T-cell (primary cell): ENCODE data around the gene LINC00237. TPM values are rescaled to one million over a fixed set of nuclear protein-coding genes. Genes with fewer than 3 reads are reported as not detected.

Experiments used
- ATAC-seq, 4 experiments: fragments of 200-7000 bp in 3 of 4; fragments of 150-1000 bp in 1 of 4; cut with Tn5 transposase; replicated peaks in 1 of 4; 1 replicate in 3 of 4; 2 replicates in 1 of 4; pipeline ENCODE4 v1.10.0; 2021; ENCODE audit warnings: moderate library complexity in 3 of 4, mild to moderate bottlenecking in 2 of 4, moderate number of reproducible peaks in 1 of 4
- CTCF ChIA-PET, 2 donors: fragments of 300-600 bp; sonication (Branson Sonifier 250); formaldehyde crosslinking; loops; one replicate each; lab custom pipeline; 2022; ENCODE audit warnings: antibody characterized with exemption in 2 of 2; lab: Charles Lee
- POLR2A ChIA-PET, 2 donors: fragments of 300-600 bp; sonication (Branson Sonifier 250); formaldehyde crosslinking; loops; one replicate each; lab custom pipeline; 2022; ENCODE audit warnings: antibody characterized with exemption in 2 of 2; lab: Charles Lee
- DNase-seq, 35 experiments: peaks; one replicate each; pipeline versions ENCODE4 v3.0.0 to v3.0.0-alpha.2; 2013 to 2023
- H3K27ac ChIP-seq: one replicate; pipeline ENCODE4 v1.5.1; 2013; ENCODE audit warnings: low read length
- H3K27me3 ChIP-seq, 2 experiments: replicated peaks in 1 of 2; 1 replicate in 1 of 2; 2 replicates in 1 of 2; pipeline versions ENCODE4 v1.6.1 to v1.7.0; 2013; ENCODE audit warnings: low read length in 1 of 2, mixed read lengths in 1 of 2; ENCODE audit not compliant: control insufficient read depth in 2 of 2, insufficient read depth in 2 of 2; ENCODE audit errors: extremely low read depth in 1 of 2
- H3K36me3 ChIP-seq, 2 donors: 1 replicate in 1 of 2; 2 replicates in 1 of 2; pipeline versions ENCODE4 v1.6.1 to v1.7.0; 2013; ENCODE audit warnings: low read length in 1 of 2; ENCODE audit not compliant: control insufficient read depth in 2 of 2, insufficient read depth in 1 of 2; ENCODE audit errors: extremely low read depth in 1 of 2
- H3K4me1 ChIP-seq, 2 experiments: 1 replicate in 1 of 2; 2 replicates in 1 of 2; pipeline versions ENCODE4 v1.6.1 to v1.7.0; 2013; ENCODE audit warnings: low read length in 2 of 2, mixed read lengths in 1 of 2; ENCODE audit not compliant: insufficient read depth in 2 of 2, control insufficient read depth in 1 of 2; ENCODE audit errors: extremely low read depth in 1 of 2
- H3K4me3 ChIP-seq, 2 donors: 1 replicate in 1 of 2; 2 replicates in 1 of 2; pipeline versions ENCODE4 v1.5.1 to v1.7.0; 2013; ENCODE audit warnings: mild to moderate bottlenecking in 2 of 2, low read length in 1 of 2, moderate library complexity in 1 of 2; ENCODE audit not compliant: control insufficient read depth in 1 of 2; ENCODE audit errors: extremely low read depth in 1 of 2
- H3K9me3 ChIP-seq: 2 replicates; pipeline ENCODE4 v1.7.0; 2013
- H3K27ac Mint-ChIP-seq, 2 donors: one replicate each; pipeline ENCODE4 v1.8.0; 2020 to 2021; ENCODE audit warnings: mild to moderate bottlenecking in 2 of 2, mixed read lengths in 2 of 2
- H3K27me3 Mint-ChIP-seq, 2 donors: one replicate each; pipeline ENCODE4 v1.8.0; 2021 to 2022; ENCODE audit warnings: mixed read lengths in 2 of 2
- H3K36me3 Mint-ChIP-seq: one replicate; pipeline ENCODE4 v1.8.0; 2021; ENCODE audit warnings: mixed read lengths
- H3K4me1 Mint-ChIP-seq, 3 donors: one replicate each; pipeline ENCODE4 v1.8.0; 2020 to 2022; ENCODE audit warnings: mixed read lengths in 3 of 3, mild to moderate bottlenecking in 1 of 3
- H3K4me3 Mint-ChIP-seq, 3 donors: one replicate each; pipeline ENCODE4 v1.8.0; 2020 to 2022; ENCODE audit warnings: mild to moderate bottlenecking in 3 of 3, mixed read lengths in 3 of 3, moderate library complexity in 3 of 3
- H3K9me3 Mint-ChIP-seq, 3 donors: one replicate each; pipeline ENCODE4 v1.8.0; 2020 to 2022; ENCODE audit warnings: mixed read lengths in 3 of 3
- WGBS: methylation state at CpG from one replicate; pipeline ENCODE4 v1.1.5; 2013; ENCODE audit warnings: missing lambda C conversion rate; ENCODE audit not compliant: insufficient coverage; 5-methylcytosine and 5-hydroxymethylcytosine counted together
- total RNA-seq, 35 experiments: library from RNA in 6 of 35; stranded (reverse) in 6 of 35; fragments of 120-200 nt in 1 of 35; gene quantifications; one replicate each; pipeline versions ENCODE4 v1.2.1 to v1.2.4 and lab custom pipeline; 2013 to 2026

The LINC00237 gene
- total RNA-seq, 5 donors from 2014 or later (not counting 1 experiment from before 2014, with no cell fraction given) = not detected

- CTCF ChIA-PET = interaction anchor here in 1 of 2 donors (1.2 kb wide), 1 partner anchor 70 kb away, joined by 6 read pairs; no protein-coding TSS in a partner anchor
- POLR2A ChIA-PET = no interaction called here
- no peaks in the 10 kb centered on the region for H3K4me1 ChIP-seq
- Mint-ChIP-seq H3K27me3 (peaks cover 34 to 50% of the 10 kb centered on the region in 2 donors), H3K4me1 (no peaks in the 10 kb centered on the region), H3K4me3 (no peak overlapping the region), H3K27ac (no peak overlapping the region), H3K36me3 (no peaks in the 10 kb centered on the region), H3K9me3 (no peaks in the 10 kb centered on the region)
- DNase-seq (no peak), ATAC-seq (no peak)
- H3K9me3 ChIP-seq = no peaks in the 10 kb centered on the region
- no peak overlapping the region for H3K27ac ChIP-seq
- H3K27me3 ChIP-seq = peaks cover 9 to 17% of the 10 kb centered on the region in 2 experiments
- H3K4me3 ChIP-seq = no peak overlapping the region
- WGBS = no CpG with 5 or more reads among the region's 2 CpGs
- no peaks in the 10 kb centered on the region for H3K36me3 ChIP-seq
Measured at GRCh38 chr20:21118782-21119181, 12.6 kb upstream of the LINC00237 start.

- H3K27ac Mint-ChIP-seq = no peak overlapping the region
- ChIA-PET CTCF (no interaction called here), POLR2A (no interaction called here)
- Histone ChIP-seq H3K4me3 (no peak overlapping the region), H3K9me3 (no peaks in the 10 kb centered on the region), H3K36me3 (no peaks in the 10 kb centered on the region), H3K27me3 (peaks cover 9 to 17% of the 10 kb centered on the region in 2 experiments), H3K27ac (no peak overlapping the region), H3K4me1 (no peaks in the 10 kb centered on the region)
- H3K27me3 Mint-ChIP-seq = peaks cover 39 to 57% of the 10 kb centered on the region in 2 donors
- no peaks in the 10 kb centered on the region for H3K36me3 Mint-ChIP-seq
- WGBS = 59% methylated on average over 3 of the region's 4 CpGs
- no peaks in the 10 kb centered on the region for H3K4me1 Mint-ChIP-seq
- DNase-seq (no peak), ATAC-seq (no peak)
- H3K4me3 Mint-ChIP-seq = no peak overlapping the region
- no peaks in the 10 kb centered on the region for H3K9me3 Mint-ChIP-seq
Measured at GRCh38 chr20:21118138-21118537, 12.0 kb upstream of the LINC00237 start.

- no peaks in the 10 kb centered on the region for H3K36me3 Mint-ChIP-seq
- H3K4me3 Mint-ChIP-seq = no peak overlapping the region
- H3K27ac Mint-ChIP-seq = no peak overlapping the region
- Histone ChIP-seq H3K36me3 (no peaks in the 10 kb centered on the region), H3K4me1 (no peaks in the 10 kb centered on the region), H3K9me3 (no peaks in the 10 kb centered on the region), H3K27me3 (peaks cover 11 to 17% of the 10 kb centered on the region in 2 experiments), H3K27ac (no peak overlapping the region), H3K4me3 (no peak overlapping the region)
- CTCF ChIA-PET = no interaction called here
- H3K4me1 Mint-ChIP-seq = no peaks in the 10 kb centered on the region
- ATAC-seq = no peak
- WGBS = 50% methylated on average over 2 of the region's 4 CpGs
- H3K9me3 Mint-ChIP-seq = no peaks in the 10 kb centered on the region
- H3K27me3 Mint-ChIP-seq = peaks cover 43 to 60% of the 10 kb centered on the region in 2 donors
- POLR2A ChIA-PET = no interaction called here
- DNase-seq = no peak
Measured at GRCh38 chr20:21117521-21117920, 11.4 kb upstream of the LINC00237 start.

GRCh38 chr20:21114584-21114983 is 8.4 kb upstream of the LINC00237 start:
- ChIA-PET CTCF (no interaction called here), POLR2A (no interaction called here)
- H3K27ac Mint-ChIP-seq = no peak overlapping the region
- no peak overlapping the region for H3K4me3 Mint-ChIP-seq
- Histone ChIP-seq H3K4me1 (no peaks in the 10 kb centered on the region), H3K4me3 (no peak overlapping the region), H3K27me3 (peaks cover 15 to 20% of the 10 kb centered on the region in 2 experiments), H3K9me3 (no peaks in the 10 kb centered on the region), H3K36me3 (no peaks in the 10 kb centered on the region), H3K27ac (no peak overlapping the region)
- no peaks in the 10 kb centered on the region for H3K4me1 Mint-ChIP-seq
- H3K36me3 Mint-ChIP-seq = no peaks in the 10 kb centered on the region
- ATAC-seq (no peak), DNase-seq (no peak)
- H3K27me3 Mint-ChIP-seq = peaks cover 57 to 62% of the 10 kb centered on the region in 2 donors
- H3K9me3 Mint-ChIP-seq = no peaks in the 10 kb centered on the region
- WGBS = 95% methylated on average over 14 of the region's 15 CpGs

- CTCF ChIA-PET = no interaction called here
- Histone ChIP-seq H3K4me3 (no peak overlapping the region), H3K9me3 (no peaks in the 10 kb centered on the region), H3K27me3 (peaks cover 20 to 24% of the 10 kb centered on the region in 2 experiments), H3K36me3 (no peaks in the 10 kb centered on the region), H3K27ac (no peak overlapping the region), H3K4me1 (no peaks in the 10 kb centered on the region)
- Mint-ChIP-seq H3K36me3 (no peaks in the 10 kb centered on the region), H3K4me3 (no peak overlapping the region), H3K27ac (no peak overlapping the region), H3K27me3 (peaks cover 57 to 65% of the 10 kb centered on the region in 2 donors), H3K9me3 (no peaks in the 10 kb centered on the region), H3K4me1 (no peaks in the 10 kb centered on the region)
- POLR2A ChIA-PET = no interaction called here
- DNase-seq = no peak
- WGBS = 94% methylated on average over 2 of the region's 4 CpGs
- no peak for ATAC-seq
Measured at GRCh38 chr20:21113697-21114096, 7.5 kb upstream of the LINC00237 start.

GRCh38 chr20:21111416-21111815 is 5.3 kb upstream of the LINC00237 start:
- Mint-ChIP-seq H3K4me3 (no peak overlapping the region), H3K36me3 (no peaks in the 10 kb centered on the region), H3K9me3 (no peaks in the 10 kb centered on the region), H3K27ac (no peak overlapping the region), H3K27me3 (peaks cover 63 to 66% of the 10 kb centered on the region in 2 donors), H3K4me1 (peaks cover 0 to 2% (median 0%) of the 10 kb centered on the region in 3 donors)
- Histone ChIP-seq H3K27me3 (peaks cover 18 to 30% of the 10 kb centered on the region in 2 experiments), H3K9me3 (no peaks in the 10 kb centered on the region), H3K36me3 (no peaks in the 10 kb centered on the region), H3K4me3 (no peak overlapping the region), H3K4me1 (no peaks in the 10 kb centered on the region), H3K27ac (no peak overlapping the region)
- ChIA-PET CTCF (no interaction called here), POLR2A (no interaction called here)
- no CpG with 5 or more reads among the region's 2 CpGs for WGBS
- ATAC-seq (no peak), DNase-seq (no peak)

- WGBS = no CpG with 5 or more reads among the region's 1 CpG
Measured at GRCh38 chr20:21110811-21111210, 4.7 kb upstream of the LINC00237 start.

More at GRCh38 chr20:21110811-21111210, 4.7 kb upstream of the LINC00237 start:
- Histone ChIP-seq H3K27ac (no peak overlapping the region), H3K36me3 (no peaks in the 10 kb centered on the region), H3K4me3 (no peak overlapping the region), H3K27me3 (peaks cover 24 to 30% of the 10 kb centered on the region in 2 experiments), H3K9me3 (no peaks in the 10 kb centered on the region), H3K4me1 (peaks cover 0 to 5% of the 10 kb centered on the region in 2 experiments)
- ChIA-PET CTCF (no interaction called here), POLR2A (no interaction called here)
- DNase-seq (no peak), ATAC-seq (no peak)
- peaks cover 0 to 6% (median 2%) of the 10 kb centered on the region in 3 donors for H3K4me1 Mint-ChIP-seq
- no peaks in the 10 kb centered on the region for H3K9me3 Mint-ChIP-seq
- H3K36me3 Mint-ChIP-seq = no peaks in the 10 kb centered on the region
- H3K27ac Mint-ChIP-seq = no peak overlapping the region
- no peak overlapping the region for H3K4me3 Mint-ChIP-seq
- peaks cover 62 to 66% of the 10 kb centered on the region in 2 donors for H3K27me3 Mint-ChIP-seq
